ENCODE measurements around the gene BTBD9.

DNA sequence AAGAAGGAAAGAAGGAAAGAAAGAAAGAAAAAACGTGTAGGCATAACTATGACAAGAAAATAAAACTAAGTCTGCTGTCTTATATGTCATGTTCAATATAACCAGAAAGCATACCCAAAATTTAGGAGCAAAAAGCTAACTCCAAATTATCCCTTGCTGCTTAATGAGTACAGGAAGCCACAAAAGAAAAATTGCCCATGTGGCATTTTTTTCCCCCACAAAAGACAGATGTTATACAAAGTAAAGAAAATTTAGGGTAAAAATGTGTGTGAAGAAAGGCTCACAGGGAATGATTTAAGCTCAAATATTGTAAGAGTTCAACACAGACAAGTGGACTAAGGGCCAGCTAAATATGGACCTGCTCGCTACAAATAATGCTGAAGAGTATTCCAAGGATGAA lies 263.8 kb downstream of the BTBD9 start:
- TF ChIP-seq, protein P1, sequence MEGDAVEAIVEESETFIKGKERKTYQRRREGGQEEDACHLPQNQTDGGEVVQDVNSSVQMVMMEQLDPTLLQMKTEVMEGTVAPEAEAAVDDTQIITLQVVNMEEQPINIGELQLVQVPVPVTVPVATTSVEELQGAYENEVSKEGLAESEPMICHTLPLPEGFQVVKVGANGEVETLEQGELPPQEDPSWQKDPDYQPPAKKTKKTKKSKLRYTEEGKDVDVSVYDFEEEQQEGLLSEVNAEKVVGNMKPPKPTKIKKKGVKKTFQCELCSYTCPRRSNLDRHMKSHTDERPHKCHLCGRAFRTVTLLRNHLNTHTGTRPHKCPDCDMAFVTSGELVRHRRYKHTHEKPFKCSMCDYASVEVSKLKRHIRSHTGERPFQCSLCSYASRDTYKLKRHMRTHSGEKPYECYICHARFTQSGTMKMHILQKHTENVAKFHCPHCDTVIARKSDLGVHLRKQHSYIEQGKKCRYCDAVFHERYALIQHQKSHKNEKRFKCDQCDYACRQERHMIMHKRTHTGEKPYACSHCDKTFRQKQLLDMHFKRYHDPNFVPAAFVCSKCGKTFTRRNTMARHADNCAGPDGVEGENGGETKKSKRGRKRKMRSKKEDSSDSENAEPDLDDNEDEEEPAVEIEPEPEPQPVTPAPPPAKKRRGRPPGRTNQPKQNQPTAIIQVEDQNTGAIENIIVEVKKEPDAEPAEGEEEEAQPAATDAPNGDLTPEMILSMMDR (IDR thresholded peaks at IDR 0.05) = no peak
- TF ChIP-seq EP300 (IDR thresholded peaks at IDR 0.05) = no peak
- TF ChIP-seq RAD21 (conservative IDR thresholded peaks at IDR 0.05 in 1 of 2, IDR thresholded peaks at IDR 0.05 in 1 of 2) = no peak
- TF ChIP-seq RCOR1 (IDR thresholded peaks at IDR 0.05; ENCODE audit: low read depth, low read length) = no peak
- TF ChIP-seq, protein P2, sequence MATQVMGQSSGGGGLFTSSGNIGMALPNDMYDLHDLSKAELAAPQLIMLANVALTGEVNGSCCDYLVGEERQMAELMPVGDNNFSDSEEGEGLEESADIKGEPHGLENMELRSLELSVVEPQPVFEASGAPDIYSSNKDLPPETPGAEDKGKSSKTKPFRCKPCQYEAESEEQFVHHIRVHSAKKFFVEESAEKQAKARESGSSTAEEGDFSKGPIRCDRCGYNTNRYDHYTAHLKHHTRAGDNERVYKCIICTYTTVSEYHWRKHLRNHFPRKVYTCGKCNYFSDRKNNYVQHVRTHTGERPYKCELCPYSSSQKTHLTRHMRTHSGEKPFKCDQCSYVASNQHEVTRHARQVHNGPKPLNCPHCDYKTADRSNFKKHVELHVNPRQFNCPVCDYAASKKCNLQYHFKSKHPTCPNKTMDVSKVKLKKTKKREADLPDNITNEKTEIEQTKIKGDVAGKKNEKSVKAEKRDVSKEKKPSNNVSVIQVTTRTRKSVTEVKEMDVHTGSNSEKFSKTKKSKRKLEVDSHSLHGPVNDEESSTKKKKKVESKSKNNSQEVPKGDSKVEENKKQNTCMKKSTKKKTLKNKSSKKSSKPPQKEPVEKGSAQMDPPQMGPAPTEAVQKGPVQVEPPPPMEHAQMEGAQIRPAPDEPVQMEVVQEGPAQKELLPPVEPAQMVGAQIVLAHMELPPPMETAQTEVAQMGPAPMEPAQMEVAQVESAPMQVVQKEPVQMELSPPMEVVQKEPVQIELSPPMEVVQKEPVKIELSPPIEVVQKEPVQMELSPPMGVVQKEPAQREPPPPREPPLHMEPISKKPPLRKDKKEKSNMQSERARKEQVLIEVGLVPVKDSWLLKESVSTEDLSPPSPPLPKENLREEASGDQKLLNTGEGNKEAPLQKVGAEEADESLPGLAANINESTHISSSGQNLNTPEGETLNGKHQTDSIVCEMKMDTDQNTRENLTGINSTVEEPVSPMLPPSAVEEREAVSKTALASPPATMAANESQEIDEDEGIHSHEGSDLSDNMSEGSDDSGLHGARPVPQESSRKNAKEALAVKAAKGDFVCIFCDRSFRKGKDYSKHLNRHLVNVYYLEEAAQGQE (IDR thresholded peaks at IDR 0.05) = no peak
- no peak for TF ChIP-seq CBX2 (IDR thresholded peaks at IDR 0.05; ENCODE audit: borderline replicate concordance, low read depth)
- no peak for TF ChIP-seq RFX5 (IDR thresholded peaks at IDR 0.05)
- TF ChIP-seq POLR2A (IDR thresholded peaks at IDR 0.05; ENCODE audit: low read length) = no peak
- TF ChIP-seq CEBPB (IDR thresholded peaks at IDR 0.05) = no peak
- no peak for TF ChIP-seq CHD2 (IDR thresholded peaks at IDR 0.05; ENCODE audit: low read length, partially characterized antibody)
- TF ChIP-seq NPAS2 (CRISPR knock-in tag; IDR thresholded peaks at IDR 0.05; ENCODE audit: borderline replicate concordance) = no peak
- TF ChIP-seq, protein P3, sequence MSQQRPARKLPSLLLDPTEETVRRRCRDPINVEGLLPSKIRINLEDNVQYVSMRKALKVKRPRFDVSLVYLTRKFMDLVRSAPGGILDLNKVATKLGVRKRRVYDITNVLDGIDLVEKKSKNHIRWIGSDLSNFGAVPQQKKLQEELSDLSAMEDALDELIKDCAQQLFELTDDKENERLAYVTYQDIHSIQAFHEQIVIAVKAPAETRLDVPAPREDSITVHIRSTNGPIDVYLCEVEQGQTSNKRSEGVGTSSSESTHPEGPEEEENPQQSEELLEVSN (IDR thresholded peaks at IDR 0.05; ENCODE audit: borderline replicate concordance, low read depth) = no peak
- TF ChIP-seq ZFP36 (IDR thresholded peaks at IDR 0.05; ENCODE audit: borderline replicate concordance, partially characterized antibody) = no peak

Measured in A549 (cell line).